HL-60 (cell line): ENCODE measurements around the gene MKI67.

Experiments used
- DNase-seq, 2 experiments: peaks; one replicate each; pipeline ENCODE4 v3.0.0-alpha.2; 2010 to 2020; ENCODE audit warnings: low read depth in 1 of 2, low spot score in 1 of 2
- H3K27ac ChIP-seq: fragments of 250-450 bp; sonication (Bioruptor Pico); replicated peaks from 2 replicates; pipeline ENCODE4 v1.5.1; 2020; ENCODE audit warnings: mild to moderate bottlenecking, moderate library complexity
- H3K27me3 ChIP-seq: fragments of 250-450 bp; sonication (Bioruptor Pico); 2 replicates; pipeline ENCODE4 v1.5.1; 2021; ENCODE audit warnings: mild to moderate bottlenecking, moderate library complexity; ENCODE audit not compliant: insufficient read depth, poor library complexity, severe bottlenecking
- H3K4me3 ChIP-seq: replicated peaks from 2 replicates; pipeline ENCODE4 v1.5.1; 2011; ENCODE audit warnings: mild to moderate bottlenecking, control low read depth, low read length; ENCODE audit not compliant: insufficient read depth
- GABPA ChIP-seq: IDR thresholded peaks from 2 replicates; pipeline ENCODE4 v1.6.1; 2012; ENCODE audit warnings: low read depth
- POLR2AphosphoS5 ChIP-seq: IDR thresholded peaks from 2 replicates; pipeline ENCODE4 v1.6.1; 2012; ENCODE audit warnings: low read depth
- REST ChIP-seq: IDR thresholded peaks from 2 replicates; pipeline ENCODE4 v1.6.1; 2012; ENCODE audit warnings: low read depth; ENCODE audit not compliant: insufficient replicate concordance
- SPI1 ChIP-seq: IDR thresholded peaks from 2 replicates; pipeline ENCODE4 v1.6.1; 2012; ENCODE audit warnings: low read depth, mild to moderate bottlenecking, borderline replicate concordance
- TF ChIP-seq, protein P1 (sequence below): IDR thresholded peaks from one replicate; pipeline ENCODE4 v1.5.1; 2011; ENCODE audit warnings: low read length, control low read depth, inconsistent platforms; ENCODE audit not compliant: insufficient read depth

MKI67 gene

DNA sequence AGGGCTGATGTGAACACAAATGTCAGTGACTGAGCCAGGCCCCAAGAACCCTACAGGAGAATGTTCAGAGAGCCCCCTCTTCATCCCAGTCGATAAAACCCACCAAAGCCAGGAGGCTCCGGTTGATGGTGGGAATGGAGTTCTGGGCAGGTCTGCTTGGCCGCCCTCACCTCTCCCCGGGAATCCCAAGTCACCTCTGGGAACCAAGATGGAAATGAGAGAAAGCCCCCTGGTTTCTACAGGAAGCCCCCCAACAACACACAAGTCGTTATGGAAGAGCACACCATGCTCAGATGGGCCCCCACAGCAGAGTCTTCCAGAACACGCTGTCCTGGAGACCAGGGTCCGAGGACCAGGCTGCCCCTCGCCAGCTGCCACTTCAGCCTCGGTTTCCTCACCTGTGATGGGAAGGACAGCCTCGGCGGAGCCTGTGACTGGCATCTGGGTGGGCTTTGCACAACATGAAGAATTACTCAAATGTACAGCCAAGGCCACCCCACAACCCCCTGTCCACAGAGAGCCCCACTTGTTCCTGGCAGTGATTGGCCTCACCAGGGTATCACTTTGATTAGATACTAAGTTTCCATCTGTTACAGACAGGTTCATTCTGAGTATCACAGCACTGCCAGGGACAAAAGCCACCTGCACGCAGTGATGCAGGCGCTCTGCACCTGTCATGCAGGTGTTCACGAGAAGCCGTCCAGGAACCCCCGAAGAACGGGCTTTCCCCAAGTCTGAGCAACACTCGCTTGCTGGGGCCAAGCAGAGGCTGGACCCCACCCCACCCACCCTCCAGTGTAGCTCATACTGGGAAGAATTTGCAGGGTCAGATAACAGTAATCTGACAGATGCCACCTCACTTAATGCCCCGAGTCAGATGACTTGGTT, 57.6 kb downstream of the MKI67 start:
- Histone ChIP-seq H3K27me3 (no peaks in the 10 kb centered on the region), H3K4me3 (no peak overlapping the region), H3K27ac (no peak overlapping the region)
- DNase-seq, result no peak
- TF ChIP-seq REST (no peak), POLR2AphosphoS5 (no peak), GABPA (no peak), SPI1 (no peak)
- TF ChIP-seq, protein P1, sequence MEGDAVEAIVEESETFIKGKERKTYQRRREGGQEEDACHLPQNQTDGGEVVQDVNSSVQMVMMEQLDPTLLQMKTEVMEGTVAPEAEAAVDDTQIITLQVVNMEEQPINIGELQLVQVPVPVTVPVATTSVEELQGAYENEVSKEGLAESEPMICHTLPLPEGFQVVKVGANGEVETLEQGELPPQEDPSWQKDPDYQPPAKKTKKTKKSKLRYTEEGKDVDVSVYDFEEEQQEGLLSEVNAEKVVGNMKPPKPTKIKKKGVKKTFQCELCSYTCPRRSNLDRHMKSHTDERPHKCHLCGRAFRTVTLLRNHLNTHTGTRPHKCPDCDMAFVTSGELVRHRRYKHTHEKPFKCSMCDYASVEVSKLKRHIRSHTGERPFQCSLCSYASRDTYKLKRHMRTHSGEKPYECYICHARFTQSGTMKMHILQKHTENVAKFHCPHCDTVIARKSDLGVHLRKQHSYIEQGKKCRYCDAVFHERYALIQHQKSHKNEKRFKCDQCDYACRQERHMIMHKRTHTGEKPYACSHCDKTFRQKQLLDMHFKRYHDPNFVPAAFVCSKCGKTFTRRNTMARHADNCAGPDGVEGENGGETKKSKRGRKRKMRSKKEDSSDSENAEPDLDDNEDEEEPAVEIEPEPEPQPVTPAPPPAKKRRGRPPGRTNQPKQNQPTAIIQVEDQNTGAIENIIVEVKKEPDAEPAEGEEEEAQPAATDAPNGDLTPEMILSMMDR, result no peak

- Histone ChIP-seq H3K27me3 (no peaks in the 10 kb centered on the region), H3K4me3 (no peak overlapping the region), H3K27ac (no peak overlapping the region)
- TF ChIP-seq SPI1, result no peak
- TF ChIP-seq, protein P1, result no peak
- TF ChIP-seq POLR2AphosphoS5, result no peak
- no peak for TF ChIP-seq GABPA
- no peak for TF ChIP-seq REST
- DNase-seq, result no peak
Measured at GRCh38 chr10:128067691-128068397, 58.4 kb downstream of the MKI67 start.

- peak; percentile 56; the same call in 1 of the 2 replicates for TF ChIP-seq POLR2AphosphoS5
- TF ChIP-seq REST, result no peak
Measured at GRCh38 chr10:128066870-128067382, 59.3 kb downstream of the MKI67 start.

More at GRCh38 chr10:128066870-128067382, 59.3 kb downstream of the MKI67 start:
- Histone ChIP-seq H3K27me3 (no peaks in the 10 kb centered on the region), H3K4me3 (no peak overlapping the region), H3K27ac (no peak overlapping the region)
- no peak for DNase-seq
